GM18873 (cell line): Measurements from ENCODE around the gene SCRN1.

Experiments used
- ATAC-seq: cut with Tn5 transposase; IDR thresholded peaks from one replicate; pipeline ENCODE4 v1.9.1; 2021; ENCODE audit warnings: mild to moderate bottlenecking, moderate library complexity, moderate number of reproducible peaks; ENCODE audit not compliant: unreplicated experiment, low FRiP score

The SCRN1 gene

GRCh38 chr7:29989257-29989995, at the start of gene SCRN1:
Gene SCRN1 (minus strand): TSS chr7:29989801. CDS start chr7:29969067, 20,734 bp downstream.
- ATAC-seq: peak; percentile 24

GRCh38 chr7:30038196-30038980, 48.8 kb upstream of the SCRN1 start:
- ATAC-seq: no peak

GRCh38 chr7:30036220-30036619, 46.6 kb upstream of the SCRN1 start:
- no peak for ATAC-seq

- no peak for ATAC-seq
These were observed 44.9 kb upstream of the SCRN1 start for GRCh38 chr7:30034501-30034900.

GRCh38 chr7:30032310-30033125, 42.9 kb upstream of the SCRN1 start:
- ATAC-seq: no peak

- no peak for ATAC-seq
These were observed 40.1 kb upstream of the SCRN1 start for GRCh38 chr7:30029696-30030095.

GRCh38 chr7:30028749-30029635, 39.4 kb upstream of the SCRN1 start:
- peak; percentile 11 for ATAC-seq

GRCh38 chr7:30028216-30028748, 38.7 kb upstream of the SCRN1 start, which contains the start of gene PLEKHA8:
Gene PLEKHA8 (plus strand): TSS chr7:30028412. CDS start chr7:30028763, 351 bp downstream.
- peak; percentile 41 for ATAC-seq

- peak; percentile 1 for ATAC-seq
These were observed 38.2 kb upstream of the SCRN1 start for GRCh38 chr7:30027740-30028215.

GRCh38 chr7:30027065-30027456, 37.5 kb upstream of the SCRN1 start:
- ATAC-seq: no peak

GRCh38 chr7:30026229-30027064, 36.8 kb upstream of the SCRN1 start, which contains the start of gene FKBP14:
Gene FKBP14 (minus strand): TSS chr7:30026702. CDS start chr7:30026508, 194 bp downstream.
- ATAC-seq: peak; percentile 76

- ATAC-seq: no peak
These were observed 33.9 kb upstream of the SCRN1 start for GRCh38 chr7:30023524-30023923.

- no peak for ATAC-seq
These were observed 33.4 kb upstream of the SCRN1 start for GRCh38 chr7:30022991-30023390.

GRCh38 chr7:30020535-30020934, 30.9 kb upstream of the SCRN1 start:
- ATAC-seq: no peak

- no peak for ATAC-seq
These were observed 30.4 kb upstream of the SCRN1 start for GRCh38 chr7:30019960-30020359.

- ATAC-seq: no peak
These were observed 29.8 kb upstream of the SCRN1 start for GRCh38 chr7:30019387-30019786.

- no peak for ATAC-seq
These were observed 28.9 kb upstream of the SCRN1 start for GRCh38 chr7:30018451-30018850.

GRCh38 chr7:30012757-30013156, 23.2 kb upstream of the SCRN1 start:
- ATAC-seq: no peak
